ENCODE data around the gene BRCA1.
"Not testable (repeated sequence)": the region's sequence is repeated elsewhere in the genome, so short reads cannot be mapped to it uniquely, and the experiment has no call there.

BRCA1 gene

GRCh38 chr17:43125967-43126910, 1.1 kb upstream of the BRCA1 start:
- POLR2A ChIA-PET = no interaction called here
- no peak for TF ChIP-seq CTCF (IDR thresholded peaks at IDR 0.05; ENCODE audit: control extremely low read depth, extremely low read depth, low read depth, missing control alignments)
- CTCF ChIA-PET = interaction anchor here (1.3 kb wide), 1 partner anchor 128 kb away, joined by 4 read pairs; the partner anchor contains the start of gene RPL27
- no peak for DNase-seq (ENCODE audit: extremely low spot score)

GRCh38 chr17:43118679-43119615, 6.2 kb downstream of the BRCA1 start:
- CTCF ChIA-PET = interaction anchor here (1.5 kb wide), 1 partner anchor 95 kb away, joined by 3 read pairs; no protein-coding TSS in a partner anchor
- POLR2A ChIA-PET = interaction anchor here (1.0 kb wide), 1 partner anchor 8 kb away, joined by 3 read pairs; no protein-coding TSS in a partner anchor
- no peak for DNase-seq (ENCODE audit: extremely low spot score)
- TF ChIP-seq CTCF (IDR thresholded peaks at IDR 0.05; ENCODE audit: control extremely low read depth, extremely low read depth, low read depth, missing control alignments) = no peak

DNA sequence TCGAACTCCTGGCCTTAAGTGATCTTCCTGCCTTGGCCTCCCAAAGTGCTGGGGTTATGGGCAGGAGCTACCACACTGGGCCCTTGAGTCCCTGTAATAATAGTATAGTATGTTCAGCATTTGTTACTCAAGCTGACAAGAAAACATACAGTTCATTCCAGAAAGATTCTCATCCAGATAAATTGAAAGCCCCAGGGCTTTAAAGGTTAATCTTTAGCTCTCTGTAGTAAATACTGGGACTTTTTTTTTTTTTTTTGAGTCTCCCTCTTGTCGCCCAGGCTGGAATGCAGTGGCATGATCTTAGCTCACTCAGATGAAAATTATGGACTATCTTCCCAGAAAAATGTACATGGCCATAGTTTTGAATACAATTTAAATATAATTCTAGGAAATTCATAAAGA, 11.0 kb downstream of the BRCA1 start:
- no peak for DNase-seq (ENCODE audit: extremely low spot score)
- TF ChIP-seq CTCF (IDR thresholded peaks at IDR 0.05; ENCODE audit: control extremely low read depth, extremely low read depth, low read depth, missing control alignments) = no peak
- ChIA-PET CTCF (interaction anchor here (1.0 kb wide), 1 partner anchor 11 kb away, joined by 3 read pairs; the partner anchor contains the start of gene BRCA1), POLR2A (interaction anchor here (0.7 kb wide), 1 partner anchor 254 kb away, joined by 6 read pairs; no protein-coding TSS in a partner anchor)

- POLR2A ChIA-PET = no interaction called here
- no peak for DNase-seq (ENCODE audit: extremely low spot score)
- no peak for TF ChIP-seq CTCF (IDR thresholded peaks at IDR 0.05; ENCODE audit: control extremely low read depth, extremely low read depth, low read depth, missing control alignments)
- CTCF ChIA-PET = no interaction called here
Observed at GRCh38 chr17:43106552-43106951, 18.6 kb downstream of the BRCA1 start.

GRCh38 chr17:43105146-43105545, 20.0 kb downstream of the BRCA1 start:
- no peak for DNase-seq (ENCODE audit: extremely low spot score)
- TF ChIP-seq CTCF (IDR thresholded peaks at IDR 0.05; ENCODE audit: control extremely low read depth, extremely low read depth, low read depth, missing control alignments) = no peak
- CTCF ChIA-PET = interaction anchor here (0.8 to 1.9 kb wide), 3 partner anchors 8 to 10 kb away, joined by 3 to 5 read pairs (median 4); no protein-coding TSS in a partner anchor
- POLR2A ChIA-PET = no interaction called here

DNA sequence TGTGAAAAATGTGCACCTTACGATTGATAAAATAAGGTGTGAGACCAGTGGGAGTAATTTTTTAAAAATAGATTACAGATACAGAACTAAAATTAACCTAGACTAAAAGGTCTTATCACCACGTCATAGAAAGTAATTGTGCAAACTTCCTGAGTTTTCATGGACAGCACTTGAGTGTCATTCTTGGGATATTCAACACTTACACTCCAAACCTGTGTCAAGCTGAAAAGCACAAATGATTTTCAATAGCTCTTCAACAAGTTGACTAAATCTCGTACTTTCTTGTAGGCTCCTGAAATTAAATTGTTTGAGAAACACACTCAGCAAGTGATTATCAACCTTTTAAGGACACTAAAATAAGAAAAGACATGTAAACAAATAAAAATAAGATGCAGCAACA, 20.5 kb downstream of the BRCA1 start:
- CTCF ChIA-PET = interaction anchor here (0.8 to 1.9 kb wide), 3 partner anchors 9 to 10 kb away, joined by 3 to 5 read pairs (median 4); no protein-coding TSS in a partner anchor

GRCh38 chr17:43095364-43095763, 29.8 kb downstream of the BRCA1 start:
- POLR2A ChIA-PET; DNase-seq (ENCODE audit: extremely low spot score): not testable (repeated sequence)
- CTCF ChIA-PET = interaction anchor here (0.9 to 1.7 kb wide), 2 partner anchors 10 to 89 kb away, joined by 3 to 5 read pairs; partner anchors contain the start of gene IFI35

More for the DNA sequence above, 20.5 kb downstream of the BRCA1 start:
- DNase-seq (ENCODE audit: extremely low spot score) = no peak
- POLR2A ChIA-PET = no interaction called here
- no peak for TF ChIP-seq CTCF (IDR thresholded peaks at IDR 0.05; ENCODE audit: control extremely low read depth, extremely low read depth, low read depth, missing control alignments)
